HS-27A (cell line): ENCODE measurements around the gene OXCT2.
A peak's percentile ranks its signal among the peaks of the same experiment; 100 is the strongest.

ENCODE experiments used
- DNase-seq: peaks from one replicate; pipeline ENCODE4 v3.0.0-alpha.2; 2012; ENCODE audit warnings: low read depth, missing footprints

The OXCT2 gene

DNA sequence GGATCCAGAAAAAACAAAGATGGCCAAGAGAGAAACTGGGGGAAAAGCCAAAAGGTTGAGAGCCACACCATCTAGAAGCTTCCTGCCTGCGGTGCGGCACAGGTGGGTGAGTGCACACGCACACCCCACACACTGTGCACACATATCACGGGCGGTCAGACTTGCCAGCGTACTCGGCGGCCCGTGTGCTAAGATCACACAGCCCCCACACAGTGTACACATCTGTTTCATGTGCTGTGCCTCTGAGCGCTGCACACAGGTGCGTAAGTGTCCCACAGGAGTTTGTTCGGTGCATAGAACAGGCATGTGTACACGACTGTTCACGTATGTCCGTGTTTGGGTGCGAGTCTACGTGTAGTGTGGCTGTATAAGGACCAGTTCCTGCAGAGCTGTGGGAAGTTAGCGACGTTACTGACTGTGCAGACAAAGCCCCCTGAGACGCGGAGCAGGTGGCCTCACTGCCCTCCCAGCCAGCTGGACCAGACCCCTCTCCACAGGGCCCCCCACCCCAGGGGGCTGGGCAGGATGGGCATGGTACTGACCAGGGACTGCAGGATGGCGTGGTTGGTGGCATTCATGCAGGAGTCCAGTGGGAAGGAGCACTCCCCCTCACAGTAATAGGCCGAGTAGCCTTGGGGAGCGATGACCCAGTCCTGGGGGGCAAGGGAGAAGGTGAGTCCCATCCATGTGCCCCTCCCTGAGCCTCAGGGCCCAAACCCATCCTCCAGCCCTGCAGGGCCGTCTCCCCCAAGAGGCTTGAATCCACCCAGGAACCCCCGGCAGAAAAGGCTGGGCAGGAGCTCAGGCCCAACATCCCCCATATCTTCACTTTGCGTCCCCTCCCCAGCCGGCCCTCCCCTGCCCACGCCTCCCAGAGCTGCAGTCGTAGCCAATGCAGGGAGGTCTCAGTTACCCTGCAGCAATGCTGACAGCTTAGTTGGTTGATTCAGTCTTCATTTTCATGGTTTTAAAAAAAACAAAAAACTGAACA, 8.3 kb downstream of the OXCT2 start:
- no peak for DNase-seq

DNA sequence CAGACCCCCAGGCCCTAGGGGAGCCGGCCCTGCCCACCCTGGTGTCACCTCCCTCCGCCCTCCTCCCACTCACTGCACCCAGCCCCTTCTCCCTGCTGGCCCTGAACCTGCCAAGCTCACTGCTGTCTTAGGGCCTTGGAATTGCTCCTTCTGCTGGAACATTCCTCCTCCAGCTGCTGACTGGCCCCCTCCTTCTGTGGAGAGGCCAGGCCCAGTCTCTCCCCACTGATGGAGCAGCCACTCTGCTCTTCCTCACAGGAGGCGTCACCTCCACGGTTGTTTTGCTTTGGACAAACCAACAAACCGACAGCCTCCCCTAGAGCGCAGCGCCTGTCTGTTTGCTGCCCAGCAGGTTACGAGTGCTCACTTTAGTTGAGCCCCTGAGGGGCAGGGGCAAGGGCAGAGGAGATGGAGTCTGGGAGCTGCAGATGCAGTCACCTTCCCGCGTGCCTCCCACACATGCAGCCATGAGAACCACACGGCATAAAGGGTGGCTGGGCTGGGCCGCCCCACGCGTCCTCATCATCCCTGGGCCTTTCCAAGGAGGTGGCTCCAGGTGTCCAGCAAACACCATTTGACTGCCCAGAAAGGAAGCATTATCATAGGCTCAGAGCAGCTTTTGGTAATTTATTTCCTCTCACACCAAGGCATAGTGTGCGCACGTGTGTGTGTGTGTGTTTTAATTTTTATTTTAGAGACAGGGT, 9.4 kb downstream of the OXCT2 start:
- DNase-seq = no peak

- DNase-seq = no peak
Measured at GRCh38 chr1:39761016-39761415, 10.1 kb downstream of the OXCT2 start.

DNA sequence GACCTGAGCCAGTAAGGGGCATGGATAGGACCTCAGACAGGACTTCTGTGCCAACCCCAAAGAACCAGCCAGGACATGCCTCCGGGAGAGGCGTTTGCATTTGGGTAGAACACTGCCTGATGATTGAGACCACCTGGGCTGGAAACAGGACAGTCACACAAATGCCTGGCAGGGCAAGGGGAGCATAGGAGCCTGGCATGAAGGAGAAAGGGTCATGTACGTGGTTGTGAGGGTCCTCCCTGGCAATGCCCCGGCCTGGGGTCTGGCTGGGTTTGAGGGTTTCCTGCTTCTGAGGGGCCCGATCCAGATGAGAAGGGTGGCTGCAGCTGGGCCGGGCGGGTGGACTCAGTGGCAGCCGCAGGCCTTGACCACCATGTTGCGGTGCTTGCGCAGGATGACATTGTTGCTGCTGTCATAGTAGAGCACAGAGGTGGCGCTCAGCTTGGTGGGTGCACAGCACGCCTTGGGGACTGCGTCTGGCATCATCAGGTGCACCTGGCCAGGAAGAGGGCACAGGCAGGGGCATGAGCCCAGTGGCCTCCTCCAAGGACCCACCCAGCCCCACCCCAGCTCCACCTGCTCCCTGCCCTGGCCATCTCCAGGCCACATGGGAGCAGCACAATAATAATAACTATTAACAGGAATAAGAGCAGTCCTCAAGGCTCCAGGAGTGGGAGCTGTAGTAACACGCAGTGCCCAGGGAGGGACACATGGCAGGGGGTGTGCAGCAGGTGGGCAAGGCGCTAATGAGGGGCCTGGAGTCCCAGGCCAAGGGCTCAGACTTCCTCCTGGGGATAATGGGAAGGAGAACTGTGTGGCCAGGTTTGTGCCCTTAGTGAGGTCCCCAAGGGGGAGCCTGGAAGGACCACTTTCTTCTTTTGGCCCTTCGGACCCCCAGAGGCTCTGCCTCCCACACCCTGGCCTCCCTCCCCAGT, 10.8 kb downstream of the OXCT2 start:
- no peak for DNase-seq

DNA sequence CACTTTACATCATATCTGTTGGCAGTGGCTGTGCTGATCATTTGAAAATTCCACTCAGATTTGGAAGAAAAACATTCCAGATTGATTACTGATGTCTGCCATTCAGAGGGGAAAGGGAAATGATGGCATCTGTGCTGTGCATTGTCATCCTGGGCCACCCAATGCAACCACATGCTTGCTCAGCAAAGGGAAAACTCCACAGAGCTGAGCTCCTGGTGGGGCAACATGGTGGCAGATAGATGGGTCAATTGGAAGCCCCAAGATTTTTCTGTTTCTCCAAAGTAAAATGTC, 11.8 kb downstream of the OXCT2 start:
- DNase-seq = no peak

- no peak for DNase-seq
Measured at GRCh38 chr1:39758556-39759435, 12.4 kb downstream of the OXCT2 start.

DNA sequence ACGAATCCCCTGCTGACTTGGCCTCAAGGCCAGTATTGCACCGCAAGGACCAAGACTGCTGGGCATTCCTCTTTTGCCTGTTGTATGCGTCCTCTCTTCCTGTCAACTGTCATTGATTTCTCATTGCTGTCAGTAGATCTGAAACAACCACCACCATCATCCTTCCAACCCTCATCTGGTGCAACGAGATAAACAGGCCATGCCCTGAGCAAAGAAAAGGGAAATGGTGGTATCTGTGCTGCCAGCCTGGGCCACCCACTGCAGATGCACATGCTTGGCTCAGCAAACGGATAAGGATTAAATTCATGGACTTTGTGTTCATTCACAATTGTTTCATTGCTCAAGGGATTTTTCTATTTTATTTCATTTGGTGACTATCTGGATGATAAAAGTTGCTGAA, 13.6 kb downstream of the OXCT2 start:
- no peak for DNase-seq

DNA sequence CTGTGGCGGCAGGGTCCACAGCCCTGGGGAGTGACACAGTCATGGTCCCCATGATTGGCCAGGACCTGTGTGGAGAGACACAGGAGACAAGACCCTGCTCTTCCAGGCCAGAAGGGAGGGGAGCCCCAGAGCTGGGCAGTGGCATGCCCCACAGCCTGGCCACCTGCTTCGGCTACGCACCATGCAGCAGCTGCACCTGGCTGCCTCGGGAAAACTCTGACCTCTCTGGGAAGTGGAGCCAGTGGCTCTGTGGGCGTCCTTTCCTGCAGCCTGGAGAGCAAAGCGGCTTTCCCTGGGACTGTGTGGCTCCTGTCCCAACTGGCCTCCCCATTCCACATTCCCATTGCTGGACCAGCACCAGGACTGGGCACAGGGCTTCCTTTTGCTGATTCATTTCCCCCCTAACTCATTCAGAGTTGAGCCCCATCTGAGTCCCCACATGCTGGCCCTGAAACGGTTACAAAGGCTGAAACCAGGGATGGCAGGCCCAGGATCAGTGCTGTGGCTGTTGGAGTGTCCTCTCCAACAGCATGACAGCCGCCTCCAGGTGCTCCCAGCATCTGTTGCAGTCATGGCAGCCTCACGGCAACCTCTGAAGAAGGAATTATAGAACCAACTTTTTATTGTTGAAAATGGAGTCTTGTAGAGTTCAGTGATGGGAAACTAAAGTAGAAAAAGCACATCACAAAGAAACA, 15.0 kb downstream of the OXCT2 start:
- no peak for DNase-seq

- no peak for DNase-seq
Measured at GRCh38 chr1:39754906-39755504, 16.1 kb downstream of the OXCT2 start.

GRCh38 chr1:39754026-39754570, 17.1 kb downstream of the OXCT2 start:
- DNase-seq = no peak

- DNase-seq = no peak
Measured at GRCh38 chr1:39753132-39754025, 17.8 kb downstream of the OXCT2 start.

DNA sequence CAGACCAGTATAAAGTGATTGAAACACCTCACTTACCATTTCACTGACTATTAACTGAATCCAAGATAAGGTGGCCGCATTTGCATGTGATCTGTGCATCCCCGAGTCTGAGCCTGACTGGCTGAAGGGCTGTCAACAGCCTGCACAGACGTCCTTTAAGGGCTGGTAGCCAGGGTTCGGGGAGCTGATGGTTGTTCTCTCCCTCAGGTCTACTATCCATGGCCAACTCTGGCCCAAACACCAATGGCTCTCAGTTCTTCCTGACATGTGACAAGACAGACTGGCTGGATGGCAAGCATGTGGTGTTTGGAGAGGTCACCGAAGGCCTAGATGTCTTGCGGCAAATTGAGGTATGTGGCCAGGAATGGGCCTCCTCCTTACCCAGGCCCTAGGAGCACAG, 18.4 kb downstream of the OXCT2 start:
- no peak for DNase-seq

GRCh38 chr1:39751595-39751994, 19.6 kb downstream of the OXCT2 start:
- no peak for DNase-seq

DNA sequence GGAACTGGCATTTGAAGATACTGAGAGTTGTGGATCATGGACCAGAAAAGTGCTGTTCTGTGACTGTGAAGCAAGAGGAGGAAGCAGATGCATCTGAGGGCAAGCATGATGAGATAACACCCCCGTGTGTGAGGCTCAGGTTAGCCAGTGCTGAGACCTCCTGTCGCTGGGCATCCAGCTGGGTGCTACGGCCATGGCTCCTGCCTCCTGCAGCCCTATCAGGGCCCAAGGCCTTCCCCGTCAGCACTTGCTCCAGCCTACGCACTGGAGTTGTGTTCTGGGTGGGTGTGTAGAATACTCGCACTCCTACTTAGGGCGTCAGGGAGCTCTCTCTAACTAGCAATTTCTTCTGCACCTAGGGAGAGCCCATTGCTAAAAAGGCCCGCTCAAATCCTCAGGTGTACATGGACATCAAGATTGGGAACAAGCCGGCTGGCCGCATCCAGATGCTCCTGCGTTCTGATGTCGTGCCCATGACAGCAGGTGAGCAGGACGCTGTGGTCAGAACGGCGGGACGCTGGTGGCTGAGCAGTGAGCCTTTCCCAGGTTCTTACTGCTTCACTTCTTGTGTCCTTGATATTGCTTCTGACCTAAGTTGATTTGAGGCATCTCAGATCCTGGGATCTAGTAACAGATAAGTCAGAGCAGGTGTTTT, 26.0 kb downstream of the OXCT2 start:
- no peak for DNase-seq

DNA sequence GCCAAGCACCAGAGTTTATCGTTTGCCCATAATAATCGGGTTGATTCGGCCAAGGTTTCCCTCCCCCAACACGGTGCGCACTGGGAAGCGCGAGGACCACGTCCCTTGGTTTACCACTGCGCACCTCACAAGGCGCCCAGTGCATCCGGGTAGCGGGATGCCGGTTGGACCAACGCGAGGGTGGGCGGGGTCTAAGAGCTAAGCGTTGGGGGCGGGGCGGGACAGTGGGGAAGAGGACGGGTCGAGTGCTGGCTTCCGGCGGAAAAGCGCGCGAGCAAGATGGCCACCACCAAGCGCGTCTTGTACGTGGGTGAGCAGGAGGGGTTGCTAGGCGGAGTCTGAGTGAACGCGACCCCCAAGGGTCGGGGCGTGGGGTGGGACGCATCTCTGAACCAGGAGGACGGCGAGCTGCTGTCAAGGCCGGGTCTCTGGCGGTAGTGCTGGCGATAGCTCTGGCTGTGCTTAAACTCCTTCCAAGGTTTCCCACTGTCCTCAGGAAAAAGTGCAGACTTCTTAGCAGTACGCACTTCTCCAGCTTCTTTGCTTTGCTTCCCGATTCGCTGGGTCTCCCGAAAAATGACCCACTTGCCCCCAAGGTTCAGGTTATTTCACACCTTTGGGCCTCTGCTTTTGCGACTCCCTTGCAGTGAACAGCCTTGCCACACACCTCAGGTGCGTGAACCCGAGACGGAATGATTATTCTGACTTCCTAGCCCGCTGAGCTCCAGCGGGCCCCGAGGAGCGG, 32.4 kb downstream of the OXCT2 start, which contains the start of gene PPIE:
Gene PPIE, plus strand, starts transcription at position 261 of the 745 bp plus-strand sequence. Its CDS starts 19 bp downstream, at position 280.
- peak; percentile 66 for DNase-seq

DNA sequence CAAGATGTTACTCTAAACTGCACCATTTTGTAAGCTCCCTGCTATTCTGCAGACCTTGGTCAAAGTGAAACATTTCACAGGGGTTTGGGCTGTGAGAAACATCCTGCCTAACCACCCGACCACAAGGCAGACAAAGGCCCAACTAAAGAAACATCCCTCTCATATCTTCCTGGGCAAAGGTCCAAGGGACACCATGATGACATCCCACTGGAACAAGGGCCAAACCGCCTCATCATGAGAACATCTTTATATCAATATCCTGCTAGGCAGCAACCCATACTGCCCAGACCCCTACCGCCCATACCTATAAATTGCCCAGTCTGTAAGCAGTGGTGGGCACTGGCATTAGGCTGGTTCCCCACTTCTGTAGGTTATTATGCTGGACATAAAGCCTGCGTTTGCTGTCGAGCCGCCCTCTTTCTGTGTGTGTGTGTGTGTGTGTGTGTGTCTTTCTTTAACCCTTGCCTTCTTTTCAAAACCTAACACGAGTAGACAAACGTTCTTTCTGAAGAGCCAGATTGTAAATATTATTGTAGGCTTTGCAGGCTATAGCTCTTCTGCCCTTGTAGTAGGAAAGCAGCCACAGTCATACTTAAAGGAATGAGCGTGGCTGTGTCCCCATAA, 33.5 kb downstream of the OXCT2 start:
- DNase-seq = no peak

GRCh38 chr1:39735731-39736130, 35.4 kb downstream of the OXCT2 start:
- no peak for DNase-seq
